Activated CD8-positive, alpha-beta memory T cell treated with anti-CD3 and anti-CD28 coated beads for 4 hours (primary cell): Measurements from ENCODE around the gene HNRNPH3.

Source experiments
- DNase-seq, 2 donors: peaks; one replicate each; pipeline ENCODE4 v3.0.0-alpha.2; 2020; ENCODE audit warnings: low read depth in 2 of 2

The HNRNPH3 gene

GRCh38 chr10:68330852-68331454 lies 911 bp upstream of the HNRNPH3 start:
- no peak for DNase-seq

GRCh38 chr10:68332259-68333057 lies 594 bp downstream of the HNRNPH3 start, which contains the start of gene PBLD:
TSS of gene PBLD (minus strand) at chr10:68332928. CDS start at chr10:68306844, 26,084 bp downstream.
- DNase-seq, result peak in 1 of 2 donors; percentile 5

GRCh38 chr10:68333058-68333395 lies 1.2 kb downstream of the HNRNPH3 start:
- DNase-seq, result no peak

- DNase-seq, result no peak
Observed at GRCh38 chr10:68333440-68334431, 1.9 kb downstream of the HNRNPH3 start.

DNA sequence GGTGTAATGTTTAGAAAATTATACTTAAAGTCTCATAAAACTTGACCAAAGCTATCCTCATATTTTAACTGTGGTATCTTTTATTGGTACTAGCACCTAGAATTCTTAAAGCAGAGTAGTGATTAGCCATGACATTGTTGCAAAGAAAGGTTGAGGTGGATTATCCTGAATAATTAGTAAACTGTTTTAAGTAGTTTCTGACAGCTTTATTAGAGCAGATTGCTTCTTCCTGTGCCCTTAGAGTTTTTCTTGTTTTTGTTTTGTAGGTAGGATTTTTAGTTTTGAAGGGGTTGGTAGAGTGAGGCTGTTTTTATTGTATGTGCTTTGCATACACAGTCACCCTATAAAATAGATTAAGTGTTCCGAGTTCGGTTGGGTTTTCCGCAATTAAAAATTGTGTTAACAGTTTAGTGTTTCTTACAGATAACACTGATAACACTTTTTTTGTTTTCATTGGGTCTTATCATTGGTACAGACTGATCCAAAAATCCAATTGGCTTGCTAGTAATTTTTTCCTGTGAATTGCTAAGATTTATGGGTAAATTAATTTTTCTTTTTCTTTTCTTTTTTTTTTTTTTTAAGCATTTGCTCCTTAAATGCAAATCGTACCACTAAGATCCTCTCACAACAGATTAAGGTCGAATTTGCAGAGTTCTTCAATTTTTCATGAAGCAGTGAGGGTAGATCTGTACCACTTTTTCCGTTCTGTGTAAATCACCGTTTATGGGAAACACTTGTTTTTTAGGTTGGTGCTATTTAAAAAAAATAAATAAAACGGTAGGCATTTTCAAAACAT lies 3.0 kb downstream of the HNRNPH3 start:
- DNase-seq, result no peak

DNA sequence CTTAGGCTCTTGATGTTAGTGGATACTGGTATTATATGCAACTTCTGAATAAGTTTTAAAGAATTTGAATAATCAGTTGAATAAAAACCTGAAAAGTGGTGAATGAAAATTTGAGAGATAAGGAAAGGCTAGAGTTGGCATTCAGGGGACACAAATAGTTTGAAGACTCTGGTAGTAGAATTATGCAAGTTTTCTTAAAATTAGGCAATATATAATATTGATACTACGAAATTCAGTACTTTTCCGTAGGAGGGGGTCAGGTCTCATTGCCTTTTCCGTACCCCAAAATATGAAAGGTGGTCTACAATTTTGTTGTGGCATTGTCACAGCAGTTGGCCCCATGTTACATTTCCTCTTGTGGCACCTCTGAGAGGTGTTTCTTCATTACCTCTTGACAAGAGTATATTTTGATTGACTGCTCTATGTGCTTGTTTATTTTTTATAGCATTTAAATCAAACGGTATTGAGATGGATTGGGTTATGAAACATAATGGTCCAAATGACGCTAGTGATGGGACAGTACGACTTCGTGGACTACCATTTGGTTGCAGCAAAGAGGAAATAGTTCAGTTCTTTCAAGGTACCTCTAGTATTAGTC lies 5.0 kb downstream of the HNRNPH3 start:
- DNase-seq, result no peak

DNA sequence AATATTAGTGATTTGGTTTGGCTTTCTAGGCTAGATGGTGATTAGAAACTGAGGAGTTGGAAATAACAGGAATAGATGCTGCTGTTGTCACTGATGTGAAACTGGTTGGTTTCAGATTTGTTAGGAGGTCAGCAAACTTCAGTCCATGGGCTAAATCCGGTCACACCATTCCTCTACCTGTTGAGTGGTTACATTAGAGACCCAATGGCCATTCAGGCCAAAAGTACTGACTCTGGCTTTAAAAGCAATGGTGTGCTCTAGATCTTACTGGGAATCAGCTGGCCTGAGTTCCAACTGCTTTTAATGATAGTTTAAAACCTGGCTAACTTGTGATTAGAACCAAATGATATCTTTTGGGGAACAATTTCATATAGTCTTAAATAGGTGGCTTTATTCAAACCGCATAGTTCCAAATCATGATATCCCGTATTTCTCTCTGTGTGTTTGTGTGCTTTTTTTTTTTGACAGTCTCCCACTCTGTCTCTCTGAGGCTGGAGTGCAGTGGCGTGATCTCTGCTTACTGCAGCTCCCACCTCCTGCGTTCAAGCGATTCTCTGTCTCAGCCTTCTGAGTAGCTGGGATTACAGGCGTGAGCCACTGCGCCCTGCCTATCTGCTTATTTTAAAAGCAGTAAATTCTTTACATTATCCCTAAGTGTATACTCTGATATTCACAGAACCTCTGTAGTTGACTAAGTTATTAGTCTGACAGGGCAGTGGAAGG lies 8.7 kb downstream of the HNRNPH3 start:
- DNase-seq, result no peak

- DNase-seq, result no peak
Observed at GRCh38 chr10:68342909-68343516, 11.1 kb downstream of the HNRNPH3 start.

- DNase-seq, result no peak
Observed at GRCh38 chr10:68345621-68346020, 13.8 kb downstream of the HNRNPH3 start.

GRCh38 chr10:68346774-68347173 lies 14.9 kb downstream of the HNRNPH3 start:
- no peak for DNase-seq

DNA sequence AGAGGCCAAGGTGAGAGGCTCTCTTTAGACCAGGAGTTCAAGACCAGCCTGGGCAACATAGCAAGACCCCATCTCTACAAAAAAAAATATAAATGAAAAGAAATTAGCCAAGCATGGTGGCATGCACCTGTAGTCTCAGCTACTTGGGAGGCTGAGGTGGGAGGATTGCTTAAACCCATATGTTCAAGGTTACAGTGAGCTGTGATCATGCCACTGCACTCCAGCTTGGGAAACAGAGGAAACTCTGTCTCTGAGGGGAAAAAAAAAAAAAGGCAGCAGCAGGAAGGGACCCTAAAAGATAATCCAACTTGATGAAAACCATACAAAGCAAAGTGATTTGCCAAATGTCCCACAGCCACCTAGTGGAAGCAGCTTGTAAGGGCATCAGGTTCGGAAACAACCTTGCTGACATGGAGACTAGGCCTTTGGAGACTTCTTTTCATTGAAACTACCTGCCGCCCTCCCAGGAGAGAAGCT lies 16.4 kb downstream of the HNRNPH3 start:
- DNase-seq, result peak in 1 of 2 donors; percentile 16

- no peak for DNase-seq
Observed at GRCh38 chr10:68353537-68353936, 21.7 kb downstream of the HNRNPH3 start.

- no peak for DNase-seq
Observed at GRCh38 chr10:68359189-68359588, 27.3 kb downstream of the HNRNPH3 start.

- no peak for DNase-seq
Observed at GRCh38 chr10:68362590-68362989, 30.7 kb downstream of the HNRNPH3 start.

DNA sequence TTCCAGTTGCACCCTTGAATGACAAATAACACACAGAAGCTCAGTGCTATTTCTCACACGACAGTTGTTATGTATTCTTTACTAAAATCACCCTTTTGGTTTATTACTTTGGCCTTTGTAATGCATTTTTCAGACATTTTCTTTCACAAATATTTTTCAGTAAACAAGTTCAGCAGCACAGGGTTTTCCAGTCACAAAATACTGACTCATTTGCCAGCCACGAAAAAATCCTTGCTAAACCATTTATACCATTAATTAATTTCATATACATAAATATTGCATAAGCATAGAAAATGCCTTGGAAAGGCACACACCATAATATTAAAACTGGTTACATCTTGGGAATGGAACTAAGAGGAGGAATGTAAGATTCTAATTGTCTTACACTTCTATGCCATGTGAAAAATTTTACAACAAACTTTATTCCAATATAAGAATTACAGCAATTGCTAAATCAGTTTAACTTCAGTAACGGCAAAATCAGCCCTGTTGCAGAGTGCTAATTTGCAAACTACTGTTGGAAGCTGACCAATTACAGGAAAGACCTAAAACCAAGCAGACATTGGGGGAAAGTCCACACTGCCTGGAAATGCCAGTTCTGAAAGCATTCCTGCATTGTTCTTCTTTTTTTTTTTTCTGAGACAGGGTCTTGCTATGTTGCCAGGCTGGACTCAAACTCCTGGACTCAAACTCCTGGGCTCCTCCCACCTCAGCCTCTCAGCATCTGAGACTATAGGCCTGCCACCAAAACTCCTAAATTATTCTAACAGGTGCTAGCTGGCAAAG lies 32.4 kb downstream of the HNRNPH3 start:
- DNase-seq, result no peak

DNA sequence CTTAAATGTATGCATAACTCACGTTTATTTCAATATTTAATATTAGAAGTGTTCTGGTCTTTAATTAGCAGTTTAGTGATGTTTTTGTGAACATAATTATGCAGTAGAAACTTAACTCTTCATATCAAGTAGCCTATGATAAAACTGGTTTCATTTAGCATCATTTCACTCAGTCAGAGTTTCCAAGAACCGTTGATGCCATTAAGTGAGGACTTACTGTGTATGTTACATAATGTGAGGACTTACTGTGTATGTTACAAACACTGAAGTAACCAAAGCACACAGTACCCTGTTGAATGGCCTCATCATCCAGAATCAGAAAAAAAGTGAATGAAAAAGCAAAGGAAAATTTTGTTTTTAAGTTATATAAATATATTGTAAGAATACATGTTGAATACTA lies 33.7 kb downstream of the HNRNPH3 start:
- no peak for DNase-seq

DNA sequence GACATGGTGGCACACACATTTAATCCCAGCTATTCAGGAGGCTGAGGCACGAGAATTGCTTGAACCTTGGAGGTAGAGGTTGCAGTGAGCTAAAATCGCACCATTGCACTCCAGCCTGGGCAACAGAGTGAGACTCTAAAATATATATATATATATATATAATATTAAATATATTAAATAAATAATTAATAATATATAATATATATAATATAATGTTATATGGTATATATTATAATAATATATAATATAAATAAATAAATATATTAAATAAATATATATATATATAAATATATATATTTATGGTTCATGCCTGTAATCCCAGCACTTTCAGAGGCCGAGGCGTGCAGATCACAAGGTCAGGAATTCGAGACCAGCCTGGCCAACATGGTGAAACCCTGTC lies 34.7 kb downstream of the HNRNPH3 start:
- DNase-seq, result no peak

GRCh38 chr10:68367121-68367520 lies 35.3 kb downstream of the HNRNPH3 start:
- DNase-seq, result no peak

- no peak for DNase-seq
Observed at GRCh38 chr10:68371604-68372003, 39.7 kb downstream of the HNRNPH3 start.
